Esophagus (tissue), 2 donors: ENCODE results near the gene GYG1. TPM values are rescaled to one million over a fixed set of nuclear protein-coding genes. Genes with fewer than 3 reads are reported as not detected.

Source experiments
- H3K27ac ChIP-seq, 2 donors: one replicate each; pipeline ENCODE4 v1.5.1; 2013; ENCODE audit warnings: low read depth in 2 of 2, mild to moderate bottlenecking in 2 of 2, inconsistent platforms in 1 of 2, low read length in 1 of 2, moderate library complexity in 1 of 2
- H3K27me3 ChIP-seq, 2 donors: one replicate each; pipeline ENCODE4 v1.6.1; 2013; ENCODE audit warnings: low read length in 2 of 2, control low read depth in 1 of 2, mild to moderate bottlenecking in 1 of 2; ENCODE audit not compliant: insufficient read depth in 2 of 2, control insufficient read depth in 1 of 2
- H3K36me3 ChIP-seq, 2 donors: one replicate each; pipeline ENCODE4 v1.6.1; 2013; ENCODE audit warnings: low read length in 1 of 2; ENCODE audit not compliant: control insufficient read depth in 2 of 2, insufficient read depth in 2 of 2
- H3K4me1 ChIP-seq, 2 donors: one replicate each; pipeline ENCODE4 v1.6.1; 2013; ENCODE audit warnings: low read length in 1 of 2; ENCODE audit not compliant: control insufficient read depth in 2 of 2, insufficient read depth in 2 of 2
- H3K4me3 ChIP-seq, 2 donors: one replicate each; pipeline ENCODE4 v1.5.1; 2013; ENCODE audit warnings: low read length in 2 of 2, mild to moderate bottlenecking in 2 of 2, low read depth in 1 of 2, moderate library complexity in 1 of 2
- H3K9me3 ChIP-seq, 2 donors: one replicate each; pipeline ENCODE4 v1.6.1; 2013; ENCODE audit warnings: mild to moderate bottlenecking in 2 of 2, low read depth in 1 of 2, low read length in 1 of 2, moderate library complexity in 1 of 2; ENCODE audit not compliant: control insufficient read depth in 2 of 2, insufficient read depth in 1 of 2
- WGBS, 2 donors: extraction: QIAGEN DNeasy Blood & Tissue Kit; methylation state at CpG; one replicate each; pipeline ENCODE4 v1.1.7; 2013; 5-methylcytosine and 5-hydroxymethylcytosine counted together
- polyA plus RNA-seq, 2 donors: library from polyadenylated mRNA; stranded (reverse); fragments of 200-250 nt; gene quantifications; one replicate each; pipeline ENCODE4 v1.2.3, GENCODE V29; 2013
- donor health status: healthy with polysubstance abuse.
- donor health status: Bipolar disorder and iron deficiency.

The GYG1 gene
- polyA plus RNA-seq, 2 donors: 10.9 to 37.8 TPM

GRCh38 chr3:149044339-149045083 is 53.2 kb downstream of the GYG1 start:
- no peaks in the 10 kb centered on the region for H3K27me3 ChIP-seq
- peaks cover 0 to 4% of the 10 kb centered on the region in 2 donors for H3K36me3 ChIP-seq
- H3K4me1 ChIP-seq: no peaks in the 10 kb centered on the region
- WGBS, 2 donors: 89 to 93% methylated on average over 5 of the region's 5 CpGs
- H3K4me3 ChIP-seq: no peak overlapping the region
- no peak overlapping the region for H3K27ac ChIP-seq
- no peaks in the 10 kb centered on the region for H3K9me3 ChIP-seq

DNA sequence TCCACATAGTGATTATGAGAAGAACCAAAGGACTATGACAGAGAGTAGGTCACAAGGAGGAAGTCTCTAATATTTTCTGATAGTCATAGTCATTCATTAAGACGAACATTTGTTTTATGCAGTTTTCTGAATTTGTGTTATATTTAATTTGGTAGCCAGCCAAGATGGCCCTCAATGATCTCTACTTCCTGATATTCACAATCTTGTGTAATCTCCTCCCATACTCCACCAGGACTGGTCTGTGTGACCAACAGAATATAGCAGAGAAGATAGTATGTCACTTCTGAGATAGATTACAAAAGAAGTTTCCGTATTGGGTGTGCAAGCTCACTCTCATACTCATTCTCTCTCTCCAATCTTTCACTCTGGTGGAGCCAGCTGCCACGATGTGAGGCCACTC is 64.2 kb downstream of the GYG1 start:
- H3K4me3 ChIP-seq: no peak overlapping the region
- WGBS, 2 donors: 85 to 86% methylated on average over 3 of the region's 3 CpGs
- no peaks in the 10 kb centered on the region for H3K4me1 ChIP-seq
- peaks cover 0 to 2% of the 10 kb centered on the region in 2 donors for H3K36me3 ChIP-seq
- H3K27ac ChIP-seq: no peak overlapping the region
- no peaks in the 10 kb centered on the region for H3K9me3 ChIP-seq
- H3K27me3 ChIP-seq: no peaks in the 10 kb centered on the region

- peaks cover 0 to 2% of the 10 kb centered on the region in 2 donors for H3K36me3 ChIP-seq
- no peak overlapping the region for H3K4me3 ChIP-seq
- no peaks in the 10 kb centered on the region for H3K4me1 ChIP-seq
- no peaks in the 10 kb centered on the region for H3K27me3 ChIP-seq
- H3K9me3 ChIP-seq: no peaks in the 10 kb centered on the region
- 100% methylated on average over 1 of the region's 1 CpG for WGBS, 2 donors
- no peak overlapping the region for H3K27ac ChIP-seq
These were observed 66.9 kb downstream of the GYG1 start for GRCh38 chr3:149058198-149058597.

DNA sequence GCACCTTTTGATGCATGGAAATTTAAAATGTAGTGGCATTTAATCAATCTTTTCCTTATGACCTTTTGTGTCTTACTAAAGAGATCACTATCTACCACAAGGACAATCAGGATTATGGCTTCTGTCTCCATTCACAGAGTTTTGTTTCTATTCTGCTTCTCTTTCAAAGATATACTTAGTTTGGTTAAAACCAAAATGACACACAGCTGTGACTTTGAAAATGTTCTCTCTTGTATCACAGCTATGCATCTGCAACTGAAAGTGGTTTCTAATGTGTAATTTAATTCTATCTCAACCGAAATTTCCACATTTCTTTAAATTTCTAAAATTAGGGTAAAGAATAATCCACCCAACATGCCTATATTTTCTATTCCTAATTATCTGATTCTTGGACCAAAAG is 67.3 kb downstream of the GYG1 start:
- 89 to 90% methylated on average over 1 of the region's 1 CpG for WGBS, 2 donors
- H3K36me3 ChIP-seq: peaks cover 0 to 2% of the 10 kb centered on the region in 2 donors

GRCh38 chr3:149061776-149062175 is 70.4 kb downstream of the GYG1 start:
- no peak overlapping the region for H3K4me3 ChIP-seq
- 85 to 97% methylated on average over 2 of the region's 2 CpGs for WGBS, 2 donors
- H3K27ac ChIP-seq: no peak overlapping the region
- H3K9me3 ChIP-seq: no peaks in the 10 kb centered on the region
- no peaks in the 10 kb centered on the region for H3K27me3 ChIP-seq
- no peaks in the 10 kb centered on the region for H3K4me1 ChIP-seq
- peaks cover 0 to 2% of the 10 kb centered on the region in 2 donors for H3K36me3 ChIP-seq

More for the DNA sequence above, 67.3 kb downstream of the GYG1 start:
- H3K9me3 ChIP-seq: no peaks in the 10 kb centered on the region
- H3K27me3 ChIP-seq: no peaks in the 10 kb centered on the region
- H3K27ac ChIP-seq: no peak overlapping the region
- no peaks in the 10 kb centered on the region for H3K4me1 ChIP-seq
- H3K4me3 ChIP-seq: no peak overlapping the region

DNA sequence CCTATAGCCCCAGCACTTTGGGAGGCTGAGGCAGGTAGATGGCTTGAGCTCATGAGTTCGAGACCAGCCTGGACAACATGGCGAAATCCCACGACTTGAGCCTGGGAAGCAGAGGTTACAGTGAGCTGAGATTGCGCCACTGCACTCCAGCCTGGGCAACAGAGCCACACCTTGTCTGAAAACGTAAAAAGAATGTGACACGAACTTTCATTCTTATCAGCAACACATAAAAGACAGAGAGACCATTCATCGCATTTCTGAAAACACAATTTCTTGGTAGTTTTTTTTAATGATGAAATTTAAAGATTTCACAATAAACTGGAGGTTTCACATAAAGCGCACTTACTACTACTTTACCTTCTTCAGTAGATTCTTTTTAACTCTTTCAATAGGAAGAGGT is 76.5 kb downstream of the GYG1 start:
- no peaks in the 10 kb centered on the region for H3K9me3 ChIP-seq
- H3K27ac ChIP-seq: no peak overlapping the region
- H3K4me1 ChIP-seq: no peaks in the 10 kb centered on the region
- H3K27me3 ChIP-seq: no peaks in the 10 kb centered on the region
- 93 to 94% methylated on average over 8 of the region's 8 CpGs for WGBS, 2 donors
- H3K4me3 ChIP-seq: no peak overlapping the region
- H3K36me3 ChIP-seq: peaks cover 0 to 3% of the 10 kb centered on the region in 2 donors

Other genes with a start within 250 kb of the GYG1 start
- gene CPB1, start 163.7 kb upstream of the GYG1 start, polyA plus RNA-seq: under 1 TPM; 0.21 to 0.29 TPM
- 1 to 10 TPM in 1 of 2 donors, under 1 TPM in 1; 0.28 to 2.3 TPM for gene CPA3, start 126.2 kb upstream of the GYG1 start, polyA plus RNA-seq
- 1 to 10 TPM; 1.7 to 3.5 TPM for gene HLTF, start 95.0 kb downstream of the GYG1 start, polyA plus RNA-seq
- 1 to 10 TPM; 4.0 to 4.2 TPM for gene HPS3, start 138.1 kb downstream of the GYG1 start, polyA plus RNA-seq
- gene CP, start 230.3 kb downstream of the GYG1 start, polyA plus RNA-seq: 1 to 10 TPM in 1 of 2 donors, under 1 TPM in 1; 0.57 to 2.2 TPM